GM18517 (cell line): ENCODE data around the gene PRR5L.

Source experiments
- ATAC-seq: cut with Tn5 transposase; IDR thresholded peaks from one replicate; pipeline ENCODE4 v1.9.1; 2021; ENCODE audit warnings: mild to moderate bottlenecking, moderate library complexity; ENCODE audit not compliant: unreplicated experiment

PRR5L gene, protein sequence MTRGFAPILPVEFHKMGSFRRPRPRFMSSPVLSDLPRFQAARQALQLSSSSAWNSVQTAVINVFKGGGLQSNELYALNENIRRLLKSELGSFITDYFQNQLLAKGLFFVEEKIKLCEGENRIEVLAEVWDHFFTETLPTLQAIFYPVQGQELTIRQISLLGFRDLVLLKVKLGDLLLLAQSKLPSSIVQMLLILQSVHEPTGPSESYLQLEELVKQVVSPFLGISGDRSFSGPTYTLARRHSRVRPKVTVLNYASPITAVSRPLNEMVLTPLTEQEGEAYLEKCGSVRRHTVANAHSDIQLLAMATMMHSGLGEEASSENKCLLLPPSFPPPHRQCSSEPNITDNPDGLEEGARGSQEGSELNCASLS

DNA sequence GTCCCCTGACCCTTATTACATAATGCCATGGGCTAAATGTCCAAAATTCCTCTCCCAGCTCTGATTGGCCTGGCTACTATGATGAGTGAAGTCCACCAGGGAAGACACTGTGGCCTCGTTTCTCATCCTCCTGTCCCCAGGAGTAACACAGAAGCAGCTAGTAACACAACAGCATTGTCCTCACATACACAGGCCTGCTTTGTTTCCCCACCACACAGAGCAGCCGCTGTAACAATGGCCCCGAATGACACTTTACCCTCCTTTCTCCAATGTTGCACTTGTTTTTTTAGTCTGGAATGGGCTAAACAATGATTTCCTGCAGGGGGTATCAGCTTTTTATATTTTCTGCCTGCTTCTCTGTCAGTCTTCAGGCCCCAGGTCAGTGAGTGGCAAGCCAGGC lies at the start of gene PRR5L:
TSS of gene PRR5L (plus strand) at position 363 of the 400 bp plus-strand sequence. CDS start 104,834 bp downstream, outside the sequence.
- ATAC-seq: no peak

DNA sequence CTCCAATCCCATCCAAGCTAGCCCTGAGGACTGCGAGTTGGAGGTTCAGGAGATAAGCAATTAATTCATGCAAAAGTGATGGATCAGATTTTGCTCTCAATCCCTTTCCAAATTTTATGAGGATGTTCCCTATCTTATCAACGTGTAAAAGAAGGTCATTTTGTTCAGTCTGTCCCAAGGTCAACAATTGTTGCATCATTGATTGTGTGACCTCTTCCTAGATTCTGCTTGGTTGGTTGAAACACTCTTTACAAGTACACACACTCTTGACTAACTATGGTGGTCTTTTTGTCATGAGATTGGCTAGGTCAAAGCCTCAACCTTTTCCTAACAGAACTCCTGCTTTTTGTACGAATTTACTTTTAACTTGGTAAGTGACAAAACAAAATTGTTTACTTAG lies 48.6 kb upstream of the PRR5L start:
- ATAC-seq: no peak

DNA sequence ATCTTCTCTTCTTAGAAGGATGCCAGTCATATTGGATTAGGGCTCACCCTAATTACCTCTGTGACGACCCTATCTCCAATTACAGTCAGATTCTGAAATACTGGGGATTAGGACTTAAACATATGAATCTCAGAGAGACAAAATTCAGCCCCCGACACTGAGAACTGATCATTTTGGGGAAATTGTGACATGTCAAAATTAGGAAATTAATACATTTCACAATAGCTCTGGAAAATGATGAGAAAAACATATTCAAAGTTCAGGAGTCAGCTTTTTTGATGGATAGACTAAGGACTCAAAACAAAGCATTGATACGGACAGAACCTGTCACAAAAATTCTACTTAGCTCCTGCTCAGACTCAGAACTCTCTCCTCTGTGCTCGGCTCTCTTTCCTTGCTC lies 47.7 kb upstream of the PRR5L start:
- ATAC-seq: no peak

DNA sequence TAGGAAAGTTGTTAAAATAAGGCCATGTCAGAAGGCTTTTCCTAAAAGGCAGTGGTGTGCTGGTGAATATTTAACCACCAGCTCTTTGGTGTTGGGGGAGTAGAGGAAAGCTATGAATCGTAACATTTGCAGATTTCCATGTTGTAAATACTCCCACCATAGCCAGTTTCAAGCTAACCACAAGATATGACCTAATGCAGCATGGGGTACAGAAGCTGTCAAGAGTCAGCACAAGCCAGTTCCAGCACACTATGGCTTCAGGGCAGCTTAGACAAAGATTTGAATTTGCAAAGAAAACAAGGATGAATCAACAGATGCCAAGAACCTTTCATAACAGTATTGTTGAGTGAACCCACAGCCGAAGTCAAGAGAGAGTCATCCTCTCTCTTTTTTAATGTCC lies 46.8 kb upstream of the PRR5L start:
- ATAC-seq: no peak

DNA sequence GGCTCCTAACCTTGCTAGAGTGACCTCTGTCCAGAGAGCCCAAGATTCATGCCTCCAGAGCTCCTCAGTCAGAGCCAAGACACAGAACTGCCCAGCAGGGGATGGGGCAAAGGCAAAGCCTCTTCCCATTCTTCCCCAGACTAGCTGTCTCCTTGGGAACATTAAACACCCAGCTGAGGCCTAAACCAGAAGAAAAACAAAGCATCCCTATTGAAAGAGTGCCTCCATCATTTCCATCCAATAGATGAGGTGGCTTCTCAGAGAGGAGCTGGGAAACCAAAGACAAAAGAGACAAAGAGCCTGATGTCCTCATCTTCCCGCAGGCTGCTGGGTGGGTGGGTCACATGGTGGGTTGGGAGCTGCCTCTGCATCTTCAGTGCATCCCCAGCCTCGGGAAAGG lies 44.3 kb upstream of the PRR5L start:
- no peak for ATAC-seq

DNA sequence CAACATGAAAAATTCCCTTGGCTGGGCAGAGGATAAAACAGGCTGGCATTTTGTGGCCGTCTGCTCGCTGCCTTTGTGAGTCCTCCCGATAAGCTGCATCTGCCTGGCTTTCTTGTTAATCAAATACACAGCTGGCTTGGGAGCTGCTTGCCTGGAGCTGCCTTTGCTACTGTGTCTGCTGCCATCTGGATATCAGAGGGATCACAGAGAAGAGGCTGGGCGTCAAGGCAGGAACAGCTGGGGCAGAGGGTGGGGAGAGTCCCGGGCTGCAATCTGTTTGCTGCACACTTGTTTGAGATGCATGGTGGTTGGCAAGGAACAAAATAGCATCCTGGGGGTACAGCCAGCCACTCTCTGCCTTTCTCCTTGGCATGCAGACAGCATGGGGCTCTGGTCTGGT lies 42.9 kb upstream of the PRR5L start:
- no peak for ATAC-seq

DNA sequence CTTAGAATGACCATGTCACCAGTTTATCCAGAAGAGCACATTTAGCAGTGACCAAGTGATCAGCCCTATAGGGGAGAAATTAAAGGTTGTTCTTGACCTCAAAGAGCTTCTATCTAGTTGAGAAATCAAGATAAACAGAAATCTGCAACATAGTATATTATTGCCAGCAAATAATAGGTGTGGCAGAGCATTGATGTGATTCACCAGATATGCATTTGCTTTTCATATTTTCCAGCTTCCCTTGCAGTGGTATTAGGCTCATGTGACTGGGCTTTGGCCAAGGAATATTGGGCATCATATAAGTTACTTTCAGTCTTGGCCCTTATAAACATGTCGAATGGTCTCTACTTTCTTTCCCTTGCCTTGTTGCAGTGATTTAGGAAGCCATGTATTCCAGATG lies 41.4 kb upstream of the PRR5L start:
- no peak for ATAC-seq

DNA sequence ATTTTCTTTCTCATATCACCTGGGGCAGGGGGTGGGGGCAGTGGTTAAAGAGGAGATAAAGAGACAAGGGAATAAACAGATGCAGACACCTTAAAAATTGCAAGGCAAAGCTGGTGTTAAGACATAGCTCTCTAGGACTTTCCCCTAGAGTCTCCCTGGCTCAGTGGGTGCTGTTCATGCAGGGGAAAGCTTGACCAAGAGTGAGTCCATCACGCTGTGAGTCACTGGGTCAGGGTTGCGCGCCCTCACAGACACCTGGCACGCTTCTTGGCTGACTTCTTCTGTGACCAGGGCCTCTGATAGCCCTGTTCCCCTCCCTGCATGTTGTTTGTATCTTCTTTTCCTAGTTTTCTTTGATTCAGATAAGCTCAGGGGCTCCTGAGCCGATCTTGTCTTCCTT lies 38.7 kb upstream of the PRR5L start:
- no peak for ATAC-seq

DNA sequence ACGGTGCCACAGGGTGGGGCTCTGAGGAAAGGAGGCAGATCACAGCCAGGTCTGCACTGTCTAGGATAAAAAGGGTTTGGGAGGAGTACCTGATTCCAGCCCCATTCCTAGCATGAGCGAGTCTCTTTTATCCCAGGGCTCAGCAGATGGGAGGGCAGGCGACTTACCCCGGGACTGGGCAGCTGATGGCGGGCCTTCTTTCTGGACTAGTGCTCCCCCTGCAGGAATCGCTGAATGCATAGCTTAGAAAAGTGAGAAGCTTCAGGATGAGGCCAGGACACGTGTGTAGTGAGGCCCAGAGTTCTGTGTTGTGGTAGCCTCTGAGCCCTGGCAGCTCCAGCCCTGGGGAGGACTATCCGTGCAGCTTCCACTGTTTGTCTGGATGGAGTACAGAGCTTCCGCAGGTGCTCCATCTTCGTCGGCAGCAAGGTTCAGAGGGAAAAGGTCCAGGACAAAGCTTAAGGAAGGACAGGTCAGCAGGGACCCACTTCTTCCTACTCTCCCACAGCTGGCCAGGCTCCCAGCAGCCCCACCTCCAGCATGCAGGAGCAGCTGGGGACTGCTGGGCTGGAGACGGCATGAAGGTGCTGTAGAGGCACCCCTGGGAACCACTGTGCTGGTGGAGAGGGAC lies 37.2 kb upstream of the PRR5L start:
- ATAC-seq: no peak

DNA sequence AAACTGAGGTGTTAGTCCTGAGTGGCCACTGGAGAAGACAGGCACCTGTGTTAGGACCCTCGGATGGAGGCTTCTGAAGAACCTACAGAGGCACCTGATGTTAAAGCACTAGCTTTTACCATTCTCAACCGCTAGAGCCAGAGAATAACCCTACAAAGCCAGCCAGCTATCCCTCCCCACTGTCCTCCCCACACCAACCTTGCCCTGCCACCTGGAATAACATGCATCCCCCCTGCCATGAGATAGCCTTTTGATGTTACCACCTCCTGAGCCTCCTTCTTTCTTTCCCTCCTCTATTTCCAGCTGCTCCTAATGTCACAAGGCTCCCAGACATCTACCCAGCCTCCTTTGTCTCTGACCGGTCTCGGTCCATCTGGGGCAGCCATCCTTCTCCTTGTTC lies 35.0 kb upstream of the PRR5L start:
- ATAC-seq: no peak

DNA sequence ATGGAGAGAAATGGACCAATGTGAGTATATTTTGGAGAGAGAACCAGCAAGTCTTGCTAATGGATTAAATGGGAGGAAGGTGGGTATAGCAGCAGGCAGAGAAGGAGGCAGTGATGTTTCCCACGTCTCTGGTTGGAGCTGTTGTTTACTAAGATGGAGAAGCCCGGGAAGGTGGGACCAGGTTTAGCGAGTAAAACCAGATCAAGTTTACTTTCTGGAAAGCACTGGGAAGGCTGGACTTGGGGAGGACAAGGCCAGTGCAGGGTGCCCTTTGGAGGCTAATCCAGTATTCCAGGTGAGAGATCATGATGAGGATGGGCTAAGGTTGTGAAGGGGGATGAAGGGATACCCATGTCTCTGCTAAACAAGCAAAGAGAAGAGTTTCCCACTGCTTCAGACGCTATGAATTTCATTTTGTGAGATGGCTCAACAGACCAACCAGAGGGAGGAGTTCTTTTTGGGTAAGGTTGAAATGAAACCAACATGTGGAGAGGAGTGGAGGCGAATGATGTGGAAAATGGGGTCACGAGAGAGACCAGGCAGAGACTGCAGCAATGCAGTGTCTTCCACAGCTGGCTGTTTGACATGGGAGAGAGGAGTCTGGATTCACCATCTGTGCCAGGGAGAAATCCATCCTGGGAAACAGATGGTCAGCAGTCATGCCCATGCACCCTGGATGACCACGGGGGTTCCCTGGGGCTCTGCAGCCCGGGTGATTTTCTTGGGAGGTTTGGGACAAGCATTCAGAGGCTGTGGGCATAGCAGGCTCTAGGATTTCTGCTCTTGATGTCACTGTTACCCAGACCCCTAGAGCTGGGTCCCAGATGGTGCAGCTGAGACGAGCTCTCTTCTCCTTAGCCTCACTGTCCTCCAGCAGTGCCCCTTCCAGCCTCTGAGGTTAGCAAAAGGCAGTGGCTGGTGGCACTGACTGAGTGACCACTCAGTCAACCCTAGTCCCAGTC lies 31.8 kb upstream of the PRR5L start:
- no peak for ATAC-seq

DNA sequence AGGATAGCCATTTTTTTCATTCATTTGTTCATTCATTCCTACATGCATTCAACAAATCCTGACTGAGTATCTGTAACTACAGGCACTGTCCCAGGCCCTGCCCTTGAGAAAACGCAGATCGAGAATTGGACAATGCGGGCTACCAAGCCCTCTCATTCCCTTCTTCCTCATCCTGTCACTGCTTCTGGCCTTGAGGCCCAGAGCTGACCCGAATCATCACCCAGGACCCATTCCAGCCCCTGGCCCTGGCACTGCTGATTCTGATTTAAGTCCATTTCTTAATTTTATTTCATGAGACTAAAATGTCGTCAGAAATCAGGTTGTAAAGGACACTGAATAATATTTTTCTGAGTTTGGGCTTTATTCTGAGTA lies 31.1 kb upstream of the PRR5L start:
- no peak for ATAC-seq

DNA sequence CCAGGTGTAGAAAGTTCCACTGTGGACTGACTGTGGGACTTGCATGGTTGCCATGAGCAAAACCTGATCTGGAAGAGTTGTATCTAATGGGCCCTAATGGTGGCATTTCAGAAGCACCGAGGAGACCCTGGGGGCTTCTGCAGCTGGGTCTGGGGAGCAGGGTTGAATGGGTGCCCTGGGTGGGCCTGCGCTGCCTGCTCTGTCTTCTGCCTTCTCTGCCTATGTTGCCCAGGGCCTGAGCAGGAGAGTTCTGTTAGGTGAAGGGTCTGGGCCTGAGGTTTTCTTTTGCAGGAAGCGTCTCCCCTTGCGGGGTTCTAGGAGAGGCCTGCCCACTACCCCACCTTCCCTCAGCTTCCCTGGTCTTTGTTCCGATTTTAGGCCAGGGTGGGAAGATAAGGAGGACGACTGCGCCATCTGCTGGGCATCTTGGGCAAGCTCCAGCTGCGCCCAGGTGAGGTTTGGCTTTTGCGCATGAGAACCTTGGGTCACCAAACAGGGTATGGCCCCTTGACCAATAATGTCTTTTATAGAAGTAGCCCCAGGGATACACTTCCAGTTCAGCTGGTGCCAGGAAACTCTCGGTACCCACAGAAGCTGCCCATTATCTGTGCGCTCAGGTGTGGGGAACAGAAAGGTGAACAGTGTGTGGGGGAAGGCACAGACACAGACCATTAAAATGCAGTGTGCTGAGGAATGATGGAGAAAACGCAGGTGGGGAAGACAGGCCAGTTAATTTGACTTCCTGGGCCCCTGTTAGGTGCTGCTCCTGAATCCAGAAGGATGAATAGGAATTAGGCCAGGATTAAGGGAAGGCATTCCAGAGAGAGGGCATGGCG lies 30.1 kb upstream of the PRR5L start:
- ATAC-seq: no peak

DNA sequence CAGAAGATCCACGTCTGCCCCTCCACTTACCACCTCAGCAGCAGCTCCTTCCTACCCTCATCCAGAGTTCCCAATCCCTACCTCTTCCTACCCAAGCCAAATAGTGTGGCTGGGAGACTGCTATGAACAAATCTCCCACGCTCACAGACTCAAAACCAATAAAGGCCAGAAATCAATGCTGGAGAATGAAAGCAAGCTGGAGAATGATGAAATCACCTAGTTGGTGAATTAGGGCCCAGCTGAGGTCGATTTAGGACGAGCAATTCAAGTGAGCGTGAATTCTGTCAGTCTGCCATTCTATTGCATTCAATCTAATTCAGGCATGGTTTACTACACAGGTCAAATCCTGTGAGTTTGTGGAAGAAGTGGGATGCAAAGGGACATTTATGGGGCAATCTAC lies 29.3 kb upstream of the PRR5L start:
- no peak for ATAC-seq

DNA sequence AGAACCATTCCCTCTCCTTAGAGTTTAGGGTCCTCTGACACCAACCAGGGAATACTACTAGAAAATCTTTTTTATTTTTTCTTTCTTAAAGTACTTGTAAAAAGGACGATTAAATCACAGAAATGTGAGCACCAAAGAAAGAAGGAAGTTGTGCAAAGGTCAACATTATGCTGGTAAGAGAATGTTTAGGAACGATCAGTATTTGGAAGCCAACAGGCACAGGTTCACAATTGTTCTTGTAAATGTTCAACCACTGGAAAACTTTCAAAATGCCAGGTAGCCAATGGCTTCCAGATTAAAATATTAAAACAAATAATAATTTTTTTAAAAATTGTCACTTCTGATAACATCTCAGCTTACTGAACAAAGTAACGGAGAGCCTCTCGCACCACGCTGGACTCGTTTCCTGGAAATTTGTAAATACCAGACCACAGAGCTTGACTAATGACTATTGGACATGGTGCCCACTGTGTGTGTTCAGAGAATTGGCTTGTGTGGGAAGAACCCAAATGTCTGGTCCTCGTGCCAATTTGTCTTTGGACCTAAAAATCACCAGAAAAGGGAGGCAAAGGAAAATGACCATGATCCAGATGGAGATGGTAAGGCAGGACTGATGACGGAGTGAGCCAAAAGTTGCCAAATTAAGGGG lies 27.6 kb upstream of the PRR5L start:
- no peak for ATAC-seq

DNA sequence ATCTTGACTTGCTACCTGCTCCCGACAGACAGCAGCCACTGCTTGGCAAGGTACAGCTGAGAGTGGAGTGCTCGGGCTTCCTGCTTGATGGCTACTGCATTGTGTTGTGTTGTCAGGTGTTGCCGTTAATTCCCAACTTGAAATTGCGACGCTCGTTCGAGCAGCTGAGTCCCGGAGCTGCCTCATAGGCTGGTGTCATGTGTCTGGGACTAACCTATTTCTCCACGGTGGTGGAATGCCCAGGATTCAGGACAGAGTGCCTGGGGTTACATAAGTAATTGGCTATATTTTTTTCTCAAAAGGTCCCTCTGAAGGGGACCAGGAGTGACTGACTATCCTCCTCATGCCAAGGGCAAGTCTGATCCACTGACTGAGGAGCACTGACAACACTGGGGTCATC lies 25.4 kb upstream of the PRR5L start:
- no peak for ATAC-seq

DNA sequence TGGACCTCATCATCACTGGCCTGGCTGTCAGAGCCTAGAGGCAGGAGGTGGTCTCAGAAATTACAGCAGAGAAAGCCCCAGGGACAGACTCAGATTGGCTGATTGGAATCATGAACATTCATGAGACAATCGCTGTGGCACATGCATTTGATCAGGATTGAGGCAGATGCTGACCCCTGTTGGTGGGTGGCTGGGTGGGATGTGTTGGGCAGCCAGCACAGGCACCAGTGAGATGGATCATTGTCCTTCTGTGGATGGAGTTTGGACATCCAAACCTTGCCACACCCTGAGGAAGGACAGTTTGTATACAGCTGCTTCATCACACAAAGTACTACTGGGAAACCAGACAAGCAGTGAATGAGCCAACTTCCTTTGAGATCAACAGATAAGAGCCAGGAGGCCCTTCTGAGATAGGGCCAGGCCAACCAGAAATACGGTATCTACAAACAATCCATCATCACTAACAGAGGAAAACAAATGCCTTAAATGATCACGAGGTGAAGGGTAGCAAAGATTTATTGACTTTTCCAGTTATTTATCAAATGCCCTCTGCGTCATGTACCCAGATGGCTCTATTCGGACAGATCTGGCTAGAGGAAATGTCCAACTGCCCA lies 24.2 kb upstream of the PRR5L start:
- ATAC-seq: no peak

DNA sequence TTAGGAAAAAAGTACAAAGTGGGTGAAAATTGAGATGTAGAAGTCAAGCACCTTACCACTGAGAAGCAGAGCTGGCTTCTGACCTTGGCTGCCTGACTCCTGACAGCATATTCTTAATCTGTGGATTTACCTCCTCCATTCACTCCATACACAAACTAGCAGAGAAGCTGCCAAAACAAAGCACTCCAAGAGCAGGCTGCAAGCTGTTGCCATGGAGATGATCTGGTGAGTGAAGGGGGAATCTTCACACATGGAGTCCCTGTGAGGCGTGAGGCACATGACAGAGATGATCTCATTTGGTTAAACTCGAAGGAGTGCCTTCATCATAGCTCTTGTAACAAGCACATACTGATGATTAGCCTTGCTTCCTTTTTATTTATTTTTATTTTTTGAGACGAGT lies 23.0 kb upstream of the PRR5L start:
- no peak for ATAC-seq

DNA sequence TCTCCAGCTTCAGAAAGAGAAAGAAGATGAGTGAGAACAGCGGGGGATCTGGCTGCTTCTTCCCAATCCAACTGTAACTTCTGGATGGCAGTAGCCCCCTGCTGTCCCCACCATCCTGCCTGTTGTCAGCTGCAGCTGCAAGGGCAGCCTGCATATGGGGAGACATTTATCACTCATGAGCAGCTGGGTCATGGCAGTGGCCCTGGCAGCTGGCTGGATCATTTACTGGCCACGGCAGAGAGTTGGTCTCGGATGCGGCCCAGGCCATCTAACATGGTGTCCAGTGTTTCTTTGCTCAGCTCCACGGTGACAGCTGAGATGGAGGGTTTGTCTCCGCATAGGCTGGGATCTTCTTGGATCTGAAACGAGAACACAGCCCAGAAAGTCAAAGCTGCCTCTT lies 21.7 kb upstream of the PRR5L start:
- no peak for ATAC-seq
